Thyroid gland (tissue), 4 donors: ENCODE measurements around the gene ANXA9.

Experiments used
- POLR2A ChIP-seq, 2 donors: fragments of 450-650 bp; IDR thresholded peaks; one replicate each; pipeline ENCODE4 v1.6.1; 2017; ENCODE audit warnings: antibody characterized with exemption in 2 of 2, mild to moderate bottlenecking in 2 of 2, moderate library complexity in 1 of 2
- TF ChIP-seq, protein P1 (sequence below), 6 experiments: fragments of 200-600 bp in 3 of 6; fragments of 450-650 bp in 3 of 6; sonication (generic) in 3 of 6; IDR thresholded peaks; one replicate each; pipeline ENCODE4 v1.5.1; 2016 to 2019; ENCODE audit warnings: antibody characterized with exemption in 6 of 6, mild to moderate bottlenecking in 2 of 6, inconsistent platforms in 1 of 6, moderate library complexity in 1 of 6

DNA sequence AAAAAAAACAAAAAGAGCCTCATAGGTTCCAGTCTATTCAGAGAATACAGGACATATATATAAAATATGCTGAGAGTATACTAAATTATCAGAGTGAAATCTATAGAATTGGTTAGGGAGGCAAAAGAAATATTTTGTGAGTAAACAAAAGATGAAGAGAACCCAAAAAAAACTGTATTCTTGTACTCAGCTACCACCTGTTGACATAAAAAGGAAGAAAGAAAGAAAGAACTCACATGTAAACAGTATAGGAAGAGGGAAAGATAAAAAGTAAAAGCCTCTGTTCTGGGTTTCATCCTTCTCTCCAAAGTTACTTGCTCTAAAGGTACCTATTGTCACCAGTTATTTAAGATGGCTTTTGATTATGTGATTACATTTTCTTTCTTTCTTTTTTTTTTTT, 44.4 kb downstream of the ANXA9 start:
- no peak for TF ChIP-seq POLR2A (IDR thresholded peaks at IDR 0.05)
- TF ChIP-seq, protein P1, sequence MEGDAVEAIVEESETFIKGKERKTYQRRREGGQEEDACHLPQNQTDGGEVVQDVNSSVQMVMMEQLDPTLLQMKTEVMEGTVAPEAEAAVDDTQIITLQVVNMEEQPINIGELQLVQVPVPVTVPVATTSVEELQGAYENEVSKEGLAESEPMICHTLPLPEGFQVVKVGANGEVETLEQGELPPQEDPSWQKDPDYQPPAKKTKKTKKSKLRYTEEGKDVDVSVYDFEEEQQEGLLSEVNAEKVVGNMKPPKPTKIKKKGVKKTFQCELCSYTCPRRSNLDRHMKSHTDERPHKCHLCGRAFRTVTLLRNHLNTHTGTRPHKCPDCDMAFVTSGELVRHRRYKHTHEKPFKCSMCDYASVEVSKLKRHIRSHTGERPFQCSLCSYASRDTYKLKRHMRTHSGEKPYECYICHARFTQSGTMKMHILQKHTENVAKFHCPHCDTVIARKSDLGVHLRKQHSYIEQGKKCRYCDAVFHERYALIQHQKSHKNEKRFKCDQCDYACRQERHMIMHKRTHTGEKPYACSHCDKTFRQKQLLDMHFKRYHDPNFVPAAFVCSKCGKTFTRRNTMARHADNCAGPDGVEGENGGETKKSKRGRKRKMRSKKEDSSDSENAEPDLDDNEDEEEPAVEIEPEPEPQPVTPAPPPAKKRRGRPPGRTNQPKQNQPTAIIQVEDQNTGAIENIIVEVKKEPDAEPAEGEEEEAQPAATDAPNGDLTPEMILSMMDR (IDR thresholded peaks at IDR 0.05): no peak
